ENCODE measurements around the gene ARMC2. TPM values are rescaled to one million over a fixed set of nuclear protein-coding genes. Genes with fewer than 3 reads are reported as not detected.

Gene ARMC2
- total and polyA plus RNA-seq, 2 of the 4 experiments (the other 2 are of a cell fraction) = 0.72 to 3.9 TPM

GRCh38 chr6:108951351-108951953 is 103.2 kb downstream of the ARMC2 start:
- Histone ChIP-seq H2BK5ac (ENCODE audit: low read depth, low read length, poor library complexity, severe bottlenecking) (no peak overlapping the region), H2AFZ (replicated peaks; ENCODE audit: low read length, poor library complexity) (peak overlapping the region; percentile 61), H3K79me1 (ENCODE audit: low read depth in 1 of 2, low read length in 2 of 2) (no peaks in the 10 kb centered on the region), H3K4me1 (ENCODE audit: control insufficient read depth, insufficient read depth, low read length) (peaks cover 11% of the 10 kb centered on the region), H3K9ac (ENCODE audit: low read depth, low read length) (no peak overlapping the region), H3K56ac (ENCODE audit: extremely low read depth, insufficient read depth, low read length) (no peak overlapping the region), H3K27ac (ENCODE audit: insufficient read depth, low read length) (peak overlapping the region; percentile 38; the same call in 1 of the 2 replicates), H2BK120ac (ENCODE audit: low read depth, low read length) (peak overlapping the region; percentile 37; the same call in 1 of the 2 replicates), H2AK5ac (ENCODE audit: low read depth, low read length) (peak overlapping the region; percentile 45), H3K4me3 (ENCODE audit: insufficient read depth, low read depth, low read length) (no peak overlapping the region), H2AK9ac (replicated peaks; ENCODE audit: low read depth, low read length, poor library complexity) (no peak overlapping the region), H3K14ac (replicated peaks; ENCODE audit: low read depth, low read length) (peak overlapping the region; percentile 58), H4K5ac (ENCODE audit: low read depth, low read length) (no peak overlapping the region; the same call in 1 of the 2 replicates), H3K27me3 (ENCODE audit: control insufficient read depth, insufficient read depth, low read length) (no peaks in the 10 kb centered on the region), H3K4me2 (ENCODE audit: low read depth, low read length) (no peak overlapping the region), H4K8ac (ENCODE audit: low read depth in 2 of 2, low read length in 2 of 2) (peak overlapping the region; percentile 49 to 63; a peak in 3 of 4 replicates), H3K9me1 (ENCODE audit: insufficient read depth, low read length) (0 out of 2 replicates have a peak, but pooled peaks cover 4% of the 10 kb centered on the region), H2BK15ac (ENCODE audit: low read depth, low read length) (peak overlapping the region; percentile 54; the same call in 1 of the 3 replicates), H3K4ac (ENCODE audit: low read depth, low read length) (peak overlapping the region; percentile 64; the same call in 1 of the 2 replicates), H4K20me1 (ENCODE audit: insufficient read depth, low read length) (no peaks in the 10 kb centered on the region), H2BK20ac (ENCODE audit: low read depth, low read length) (peak overlapping the region; percentile 78), H3K9me3 (ENCODE audit: control insufficient read depth, insufficient read depth, low read length) (no peaks in the 10 kb centered on the region), H3K23ac (ENCODE audit: low read depth, low read length) (no peak overlapping the region), H3K18ac (ENCODE audit: low read depth, low read length) (peak overlapping the region; percentile 7; the same call in 1 of the 2 replicates), H3K36me3 (ENCODE audit: control insufficient read depth, insufficient read depth, low read length) (no peaks in the 10 kb centered on the region), H4K91ac (ENCODE audit: insufficient read depth, low read depth, low read length) (peak overlapping the region; percentile 2; the same call in 1 of the 2 replicates)
- BruUV-seq (replicated peaks) = no TSS peak
- 27% methylated on average over 1 of the region's 16 CpGs; no CpG with 5 or more reads in 1 of the 2 experiments for WGBS, 2 experiments (ENCODE audit: extremely low coverage in 2 of 2, insufficient read length in 1 of 2)
- dilution Hi-C loops (cut with HindIII; ENCODE audit: low sequenced_read_pairs, unreplicated experiment) = no loop called here
- CTCF ChIA-PET = no interaction called here
- POLR2A ChIA-PET (ENCODE audit: unreplicated experiment) = no interaction called here
- DNase-seq (peak; percentile 44), ATAC-seq (ENCODE audit: low read depth) (peak; percentile 40)
- TF ChIP-seq FOS (IDR thresholded peaks at IDR 0.05; ENCODE audit: low read depth, low read length) (no peak), NFE2L2 (IDR thresholded peaks at IDR 0.05; ENCODE audit: low read depth, low read length) (no peak), MAZ (IDR thresholded peaks at IDR 0.05; ENCODE audit: borderline replicate concordance, low read depth, low read length) (no peak), RCOR1 (IDR thresholded peaks at IDR 0.05; ENCODE audit: insufficient replicate concordance, low read length) (no peak), MXI1 (IDR thresholded peaks at IDR 0.05; ENCODE audit: borderline replicate concordance, low read depth, low read length) (no peak), SMC3 (IDR thresholded peaks at IDR 0.05; ENCODE audit: low read depth, low read length) (no peak), CEBPB (IDR thresholded peaks at IDR 0.05; ENCODE audit: low read depth, low read length) (peak; percentile 65; the same call in 1 of the 2 replicates)
- intact Hi-C loops (cut with micrococcal nuclease) = no loop called here
- in situ Hi-C loops (cut with MboI; ENCODE audit: low sequenced_read_pairs) = no loop called here
